ENCODE results near the gene CCDC149. TPM values are rescaled to one million over a fixed set of nuclear protein-coding genes. Genes with fewer than 3 reads are reported as not detected.

Gene CCDC149
- total RNA-seq, 2 experiments from 2014 or later, result 0.25 to 0.69 TPM

GRCh38 chr4:24808261-24808660, 104.6 kb downstream of the CCDC149 start:
- no peak for ATAC-seq (ENCODE audit: poor library complexity)
- H3K27ac Mint-ChIP-seq, result no peak overlapping the region
- ChIA-PET POLR2A (no interaction called here), CTCF (no interaction called here)
- Histone ChIP-seq H3K27me3 (ENCODE audit: control insufficient read depth in 1 of 2, insufficient read depth in 2 of 2, low read length in 2 of 2) (no peaks in the 10 kb centered on the region), H3K4me3 (ENCODE audit: low read length) (no peak overlapping the region), H3K27ac (ENCODE audit: low read depth in 1 of 2, low read length in 2 of 2) (no peak overlapping the region), H3K4me1 (ENCODE audit: insufficient read depth, low read length) (no peaks in the 10 kb centered on the region), H3K9me3 (ENCODE audit: control insufficient read depth in 1 of 2, insufficient read depth in 1 of 2, low read length in 2 of 2) (no peaks in the 10 kb centered on the region), H3K36me3 (ENCODE audit: insufficient read depth, low read length) (no peaks in the 10 kb centered on the region)
- intact Hi-C loops (cut with DNase I, micrococcal nuclease), result no loop called here
- no peak for TF ChIP-seq CTCF (IDR thresholded peaks at IDR 0.05)
- no peak overlapping the region for H3K4me3 Mint-ChIP-seq
- H3K36me3 Mint-ChIP-seq (ENCODE audit: low read depth), result no peaks in the 10 kb centered on the region
- no peaks in the 10 kb centered on the region for H3K4me1 Mint-ChIP-seq (ENCODE audit: low read depth)
- no peak for DNase-seq
- no peaks in the 10 kb centered on the region for H3K9me3 Mint-ChIP-seq
- H3K27me3 Mint-ChIP-seq, result peaks cover 2% of the 10 kb centered on the region

DNA sequence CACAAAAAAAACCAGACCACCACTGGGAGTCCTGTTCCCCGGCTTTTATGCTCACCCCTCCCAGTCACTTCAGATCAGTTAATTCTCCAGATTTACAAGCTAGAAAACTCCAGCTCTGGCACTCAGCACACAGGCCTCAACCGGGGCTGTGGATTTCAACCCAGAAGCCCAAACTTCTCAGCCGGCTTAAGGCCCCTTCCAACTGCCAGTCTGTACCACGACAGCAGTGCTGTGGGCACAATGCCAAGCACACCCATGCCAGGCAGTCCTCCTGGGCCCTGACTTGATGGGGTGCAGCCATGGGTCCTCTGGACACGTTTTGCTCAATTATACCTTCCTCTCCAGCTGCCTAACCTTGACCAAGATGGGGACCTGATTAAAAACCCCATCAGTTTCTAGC, 105.2 kb downstream of the CCDC149 start:
- ChIA-PET CTCF (no interaction called here), POLR2A (no interaction called here)
- Mint-ChIP-seq H3K36me3 (ENCODE audit: low read depth) (no peaks in the 10 kb centered on the region), H3K9me3 (no peaks in the 10 kb centered on the region), H3K4me1 (ENCODE audit: low read depth) (no peaks in the 10 kb centered on the region), H3K27me3 (peaks cover 8% of the 10 kb centered on the region), H3K27ac (no peak overlapping the region), H3K4me3 (no peak overlapping the region)
- no peak for ATAC-seq (ENCODE audit: poor library complexity)
- DNase-seq, result no peak
- Histone ChIP-seq H3K27me3 (ENCODE audit: control insufficient read depth in 1 of 2, insufficient read depth in 2 of 2, low read length in 2 of 2) (no peaks in the 10 kb centered on the region), H3K9me3 (ENCODE audit: control insufficient read depth in 1 of 2, insufficient read depth in 1 of 2, low read length in 2 of 2) (no peaks in the 10 kb centered on the region), H3K4me1 (ENCODE audit: insufficient read depth, low read length) (no peaks in the 10 kb centered on the region), H3K36me3 (ENCODE audit: insufficient read depth, low read length) (no peaks in the 10 kb centered on the region), H3K27ac (ENCODE audit: low read depth in 1 of 2, low read length in 2 of 2) (no peak overlapping the region), H3K4me3 (ENCODE audit: low read length) (no peak overlapping the region)
- TF ChIP-seq CTCF (IDR thresholded peaks at IDR 0.05), result no peak
- intact Hi-C loops (cut with DNase I, micrococcal nuclease), result no loop called here

- DNase-seq (no peak), ATAC-seq (ENCODE audit: poor library complexity) (no peak)
- intact Hi-C loops (cut with DNase I, micrococcal nuclease), result no loop called here
- H3K36me3 Mint-ChIP-seq (ENCODE audit: low read depth), result no peaks in the 10 kb centered on the region
- peaks cover 4 to 7% of the 10 kb centered on the region in 2 experiments for H3K27me3 ChIP-seq (ENCODE audit: control insufficient read depth in 1 of 2, insufficient read depth in 2 of 2, low read length in 2 of 2)
- H3K36me3 ChIP-seq (ENCODE audit: insufficient read depth, low read length), result no peaks in the 10 kb centered on the region
- peaks cover 18% of the 10 kb centered on the region for H3K27me3 Mint-ChIP-seq
- H3K27ac ChIP-seq (ENCODE audit: low read depth in 1 of 2, low read length in 2 of 2), result no peak overlapping the region
- H3K27ac Mint-ChIP-seq, result no peak overlapping the region
- no peaks in the 10 kb centered on the region for H3K9me3 Mint-ChIP-seq
- ChIA-PET POLR2A (no interaction called here), CTCF (interaction anchor here (0.6 kb wide), 1 partner anchor 13 kb away, joined by 3 read pairs; no protein-coding TSS in a partner anchor)
- no peaks in the 10 kb centered on the region for H3K4me1 Mint-ChIP-seq (ENCODE audit: low read depth)
- H3K4me3 ChIP-seq (ENCODE audit: low read length), result no peak overlapping the region
- no peak for TF ChIP-seq CTCF (IDR thresholded peaks at IDR 0.05)
- no peak overlapping the region for H3K4me3 Mint-ChIP-seq
- H3K4me1 ChIP-seq (ENCODE audit: insufficient read depth, low read length), result no peaks in the 10 kb centered on the region
- H3K9me3 ChIP-seq (ENCODE audit: control insufficient read depth in 1 of 2, insufficient read depth in 1 of 2, low read length in 2 of 2), result no peaks in the 10 kb centered on the region
Observed at GRCh38 chr4:24806206-24806990, 106.4 kb downstream of the CCDC149 start.

All from CD4-positive, alpha-beta T cell (primary cell).